NB4 (cell line): Measurements from ENCODE around the gene MAP3K4.

ENCODE experiments used
- DNase-seq: peaks from one replicate; pipeline ENCODE4 v3.0.0; 2010; ENCODE audit warnings: low read depth
- H3K4me3 ChIP-seq: one replicate; pipeline ENCODE4 v1.5.1; 2011; ENCODE audit warnings: mild to moderate bottlenecking, low read depth, low read length, moderate library complexity
- CTCF ChIP-seq: IDR thresholded peaks from one replicate; pipeline ENCODE4 v1.5.1; 2012; ENCODE audit warnings: low read depth, low read length
- MAX ChIP-seq: IDR thresholded peaks from 2 replicates; pipeline ENCODE4 v1.6.1; 2011; ENCODE audit warnings: low read depth, low read length
- MYC ChIP-seq: IDR thresholded peaks from 2 replicates; pipeline ENCODE4 v1.6.1; 2011; ENCODE audit warnings: low read depth, low read length
- POLR2A ChIP-seq: IDR thresholded peaks from 2 replicates; pipeline ENCODE4 v1.6.1; 2011; ENCODE audit warnings: mild to moderate bottlenecking; ENCODE audit not compliant: insufficient read length; ENCODE audit errors: extremely low read depth

The MAP3K4 gene

GRCh38 chr6:161035981-161036263 lies 44.4 kb downstream of the MAP3K4 start:
- no peak overlapping the region for H3K4me3 ChIP-seq
- DNase-seq = no peak
- no peak for TF ChIP-seq POLR2A
- no peak for TF ChIP-seq MAX
- no peak for TF ChIP-seq CTCF
- no peak for TF ChIP-seq MYC

- no peak for TF ChIP-seq POLR2A
- TF ChIP-seq MYC = no peak
- no peak for TF ChIP-seq CTCF
- TF ChIP-seq MAX = no peak
These were observed 46.3 kb downstream of the MAP3K4 start for GRCh38 chr6:161037873-161038228.

GRCh38 chr6:161038229-161039031 lies 46.9 kb downstream of the MAP3K4 start:
- no peak for TF ChIP-seq MYC
- DNase-seq = no peak
- no peak overlapping the region for H3K4me3 ChIP-seq

More at GRCh38 chr6:161037873-161038228, 46.3 kb downstream of the MAP3K4 start:
- no peak for DNase-seq
- H3K4me3 ChIP-seq = no peak overlapping the region

GRCh38 chr6:161041274-161041673 lies 49.7 kb downstream of the MAP3K4 start:
- H3K4me3 ChIP-seq = no peak overlapping the region
- DNase-seq = no peak
- TF ChIP-seq POLR2A (no peak), MAX (no peak), MYC (no peak), CTCF (no peak)

- H3K4me3 ChIP-seq = no peak overlapping the region
- TF ChIP-seq CTCF (no peak), MYC (no peak), POLR2A (no peak), MAX (no peak)
- DNase-seq = no peak
These were observed 52.8 kb downstream of the MAP3K4 start for GRCh38 chr6:161044335-161044734.

GRCh38 chr6:161048641-161049040 lies 57.1 kb downstream of the MAP3K4 start:
- no peak for DNase-seq
- H3K4me3 ChIP-seq = no peak overlapping the region
- no peak for TF ChIP-seq CTCF
- TF ChIP-seq POLR2A = no peak
- TF ChIP-seq MAX = no peak
- no peak for TF ChIP-seq MYC
